HepG2 (cell line): ENCODE data around the gene SERPINA3. TPM values are rescaled to one million over a fixed set of nuclear protein-coding genes. Genes with fewer than 3 reads are reported as not detected.
A peak's percentile ranks its signal among the peaks of the same experiment; 100 is the strongest.

Source experiments
- AGO2 ChIP-seq: fragments of 200-400 bp; formaldehyde crosslinking; optimal IDR thresholded peaks from 2 replicates; pipeline ENCODE3; 2017; ENCODE audit warnings: mild to moderate bottlenecking, low read depth, low read length, moderate library complexity
- CREB1 ChIP-seq, 2 experiments: fragments of 450-650 bp in 1 of 2; IDR thresholded peaks; 2 replicates each; pipeline ENCODE4 v1.6.1; 2016 to 2017; ENCODE audit warnings: control low read depth in 1 of 2, mild to moderate bottlenecking in 1 of 2, missing compliant biosample characterization in 1 of 2, missing genetic modification characterization in 1 of 2
- E2F1 ChIP-seq: sonication (generic); formaldehyde crosslinking; IDR thresholded peaks from 2 replicates; pipeline ENCODE4 v1.5.0; 2020; ENCODE audit warnings: missing genetic modification reagents
- ELF3 ChIP-seq: IDR thresholded peaks from 2 replicates; pipeline ENCODE4 v1.6.1; 2016; ENCODE audit warnings: missing genetic modification reagents, missing compliant biosample characterization
- GLI4 ChIP-seq: sonication (generic); formaldehyde crosslinking; IDR thresholded peaks from 2 replicates; pipeline ENCODE4 v1.5.1; 2020; ENCODE audit warnings: missing genetic modification reagents, mild to moderate bottlenecking, moderate library complexity, borderline replicate concordance
- ISL2 ChIP-seq: sonication (generic); formaldehyde crosslinking; IDR thresholded peaks from 2 replicates; pipeline ENCODE4 v1.5.0; 2020; ENCODE audit warnings: missing genetic modification reagents
- KLF16 ChIP-seq, 2 experiments: sonication (generic) in 1 of 2; formaldehyde crosslinking in 1 of 2; IDR thresholded peaks; 2 replicates each; pipeline versions ENCODE4 v1.6.1 to v1.8.0; 2016 to 2023; ENCODE audit warnings: missing genetic modification reagents in 2 of 2, missing compliant biosample characterization in 1 of 2
- KLF9 ChIP-seq: IDR thresholded peaks from 2 replicates; pipeline ENCODE4 v1.6.1; 2016; ENCODE audit warnings: low read depth
- MLLT10 ChIP-seq: sonication (generic); formaldehyde crosslinking; IDR thresholded peaks from 2 replicates; pipeline ENCODE4 v1.4.0; 2020; ENCODE audit warnings: missing genetic modification reagents
- REPIN1 ChIP-seq: sonication (generic); formaldehyde crosslinking; IDR thresholded peaks from 2 replicates; pipeline ENCODE4 v1.8.0; 2022; ENCODE audit warnings: missing genetic modification reagents, low read depth, mild to moderate bottlenecking, borderline replicate concordance
- WIZ ChIP-seq: sonication (generic); formaldehyde crosslinking; IDR thresholded peaks from 2 replicates; pipeline ENCODE4 v1.5.1; 2020; ENCODE audit warnings: mild to moderate bottlenecking, missing genetic modification reagents
- ZNF264 ChIP-seq: sonication (generic); formaldehyde crosslinking; IDR thresholded peaks from 2 replicates; pipeline ENCODE4 v1.4.0; 2020; ENCODE audit warnings: missing genetic modification reagents
- ZNF326 ChIP-seq: sonication (generic); formaldehyde crosslinking; IDR thresholded peaks from 2 replicates; pipeline ENCODE4 v1.4.0; 2020; ENCODE audit warnings: missing genetic modification reagents, borderline replicate concordance
- ZNF33B ChIP-seq: sonication (generic); formaldehyde crosslinking; IDR thresholded peaks from 2 replicates; pipeline ENCODE4 v1.5.1; 2020; ENCODE audit warnings: mild to moderate bottlenecking, missing genetic modification reagents
- ZNF598 ChIP-seq: sonication (generic); formaldehyde crosslinking; IDR thresholded peaks from 2 replicates; pipeline ENCODE4 v1.5.1; 2020; ENCODE audit warnings: mild to moderate bottlenecking, missing genetic modification reagents, borderline replicate concordance
- ZNF761 ChIP-seq: sonication (generic); formaldehyde crosslinking; conservative IDR thresholded peaks from 2 replicates; pipeline ENCODE4 v1.4.0; 2020; ENCODE audit warnings: mild to moderate bottlenecking, missing genetic modification reagents
- ZNF782 ChIP-seq: sonication (generic); formaldehyde crosslinking; IDR thresholded peaks from 2 replicates; pipeline ENCODE4 v1.4.0; 2020; ENCODE audit warnings: missing genetic modification reagents, mild to moderate bottlenecking, borderline replicate concordance
- polyA plus RNA-seq, 8 experiments: library from polyadenylated mRNA; depleted of rRNA in 3 of 8; stranded (reverse) in 7 of 8; unstranded in 1 of 8; fragments of >200 nt; fragmentation: Illumina TruSeq in 4 of 8; extraction: Trizol in 4 of 8; gene quantifications; 2 replicates each; pipeline versions ENCODE4 v1.2.1 to v1.2.3, GENCODE V29; 2011 to 2016; ENCODE audit warnings: low read depth in 4 of 8, missing spikeins in 1 of 8, mixed read lengths in 1 of 8; ENCODE audit not compliant: insufficient read depth in 1 of 8
- total RNA-seq, 5 experiments: library from RNA; depleted of rRNA; stranded (reverse); fragments of >200 nt; fragmentation: Illumina TruSeq; extraction: Trizol; gene quantifications; 2 replicates each; pipeline ENCODE4 v1.2.3, GENCODE V29; 2016; ENCODE audit warnings: low read depth in 1 of 5
- TF ChIP-seq, protein P1 (sequence below), 2 experiments: sonication (generic) in 1 of 2; formaldehyde crosslinking in 1 of 2; IDR thresholded peaks; 2 replicates each; pipeline versions ENCODE4 v1.4.0 to v1.6.1; 2016 to 2020; ENCODE audit warnings: borderline replicate concordance in 1 of 2, low read depth in 1 of 2, mild to moderate bottlenecking in 1 of 2, missing genetic modification reagents in 1 of 2
- TF ChIP-seq, protein P2 (sequence below): sonication (generic); formaldehyde crosslinking; IDR thresholded peaks from 2 replicates; pipeline ENCODE4 v1.5.1; 2020; ENCODE audit warnings: missing genetic modification reagents, mild to moderate bottlenecking, borderline replicate concordance

Gene SERPINA3
- total and polyA plus RNA-seq, 2 of the 13 experiments (the other 11 are each of a cell fraction or from before 2014, with no cell fraction given), result 825 to 2,200 TPM

DNA sequence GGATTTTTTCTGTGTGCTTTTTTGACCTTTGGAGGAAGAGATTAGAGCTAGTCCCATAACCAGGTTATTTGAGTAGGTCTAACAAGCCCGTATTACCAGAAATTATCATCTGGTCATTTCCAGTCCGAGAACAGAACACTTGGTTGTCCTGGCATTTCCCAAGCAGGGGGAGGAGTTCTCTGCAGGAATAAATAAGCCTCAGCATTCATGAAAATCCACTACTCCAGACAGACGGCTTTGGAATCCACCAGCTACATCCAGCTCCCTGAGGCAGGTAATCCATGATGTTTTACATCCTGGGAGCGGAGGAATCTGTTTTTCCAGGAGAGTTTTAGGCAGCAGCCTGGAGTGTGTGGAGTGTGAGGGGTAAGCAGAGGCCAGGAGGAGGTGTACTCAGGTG, at the start of gene SERPINA3 (continued):
- TF ChIP-seq ISL2 (CRISPR knock-in tag) (peak; percentile 63), ZNF33B (no peak), MLLT10 (CRISPR knock-in tag) (no peak), ZNF782 (CRISPR knock-in tag) (no peak), ZNF598 (CRISPR knock-in tag) (no peak), ZNF264 (no peak), CREB1 (IDR thresholded peaks at IDR 0.05) (no peak), CREB1 (CRISPR knock-in tag; IDR thresholded peaks at IDR 0.05) (peak; percentile 47; the same call in 1 of the 2 replicates), REPIN1 (CRISPR knock-in tag) (no peak), KLF9 (CRISPR knock-in tag) (no peak), WIZ (CRISPR knock-in tag) (no peak), KLF16 (CRISPR knock-in tag; IDR thresholded peaks at IDR 0.05) (peak in 1 of 2 experiments; percentile 30; a peak in 1 of 4 replicates), E2F1 (CRISPR knock-in tag) (no peak), ELF3 (CRISPR knock-in tag) (0 out of 2 replicates have a peak, but pooled peaks have one; percentile 25), ZNF326 (no peak), AGO2 (no peak), ZNF761 (CRISPR knock-in tag) (no peak), GLI4 (CRISPR knock-in tag) (no peak)
- TF ChIP-seq, protein P1, sequence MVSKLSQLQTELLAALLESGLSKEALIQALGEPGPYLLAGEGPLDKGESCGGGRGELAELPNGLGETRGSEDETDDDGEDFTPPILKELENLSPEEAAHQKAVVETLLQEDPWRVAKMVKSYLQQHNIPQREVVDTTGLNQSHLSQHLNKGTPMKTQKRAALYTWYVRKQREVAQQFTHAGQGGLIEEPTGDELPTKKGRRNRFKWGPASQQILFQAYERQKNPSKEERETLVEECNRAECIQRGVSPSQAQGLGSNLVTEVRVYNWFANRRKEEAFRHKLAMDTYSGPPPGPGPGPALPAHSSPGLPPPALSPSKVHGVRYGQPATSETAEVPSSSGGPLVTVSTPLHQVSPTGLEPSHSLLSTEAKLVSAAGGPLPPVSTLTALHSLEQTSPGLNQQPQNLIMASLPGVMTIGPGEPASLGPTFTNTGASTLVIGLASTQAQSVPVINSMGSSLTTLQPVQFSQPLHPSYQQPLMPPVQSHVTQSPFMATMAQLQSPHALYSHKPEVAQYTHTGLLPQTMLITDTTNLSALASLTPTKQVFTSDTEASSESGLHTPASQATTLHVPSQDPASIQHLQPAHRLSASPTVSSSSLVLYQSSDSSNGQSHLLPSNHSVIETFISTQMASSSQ (IDR thresholded peaks at IDR 0.05; ENCODE audit: low read depth), result no peak
- TF ChIP-seq, protein P1 (CRISPR knock-in tag; IDR thresholded peaks at IDR 0.05; ENCODE audit: borderline replicate concordance), result peak; percentile 68; the same call in 1 of the 2 replicates
- TF ChIP-seq, protein P2, sequence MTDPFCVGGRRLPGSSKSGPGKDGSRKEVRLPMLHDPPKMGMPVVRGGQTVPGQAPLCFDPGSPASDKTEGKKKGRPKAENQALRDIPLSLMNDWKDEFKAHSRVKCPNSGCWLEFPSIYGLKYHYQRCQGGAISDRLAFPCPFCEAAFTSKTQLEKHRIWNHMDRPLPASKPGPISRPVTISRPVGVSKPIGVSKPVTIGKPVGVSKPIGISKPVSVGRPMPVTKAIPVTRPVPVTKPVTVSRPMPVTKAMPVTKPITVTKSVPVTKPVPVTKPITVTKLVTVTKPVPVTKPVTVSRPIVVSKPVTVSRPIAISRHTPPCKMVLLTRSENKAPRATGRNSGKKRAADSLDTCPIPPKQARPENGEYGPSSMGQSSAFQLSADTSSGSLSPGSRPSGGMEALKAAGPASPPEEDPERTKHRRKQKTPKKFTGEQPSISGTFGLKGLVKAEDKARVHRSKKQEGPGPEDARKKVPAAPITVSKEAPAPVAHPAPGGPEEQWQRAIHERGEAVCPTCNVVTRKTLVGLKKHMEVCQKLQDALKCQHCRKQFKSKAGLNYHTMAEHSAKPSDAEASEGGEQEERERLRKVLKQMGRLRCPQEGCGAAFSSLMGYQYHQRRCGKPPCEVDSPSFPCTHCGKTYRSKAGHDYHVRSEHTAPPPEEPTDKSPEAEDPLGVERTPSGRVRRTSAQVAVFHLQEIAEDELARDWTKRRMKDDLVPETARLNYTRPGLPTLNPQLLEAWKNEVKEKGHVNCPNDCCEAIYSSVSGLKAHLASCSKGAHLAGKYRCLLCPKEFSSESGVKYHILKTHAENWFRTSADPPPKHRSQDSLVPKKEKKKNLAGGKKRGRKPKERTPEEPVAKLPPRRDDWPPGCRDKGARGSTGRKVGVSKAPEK (CRISPR knock-in tag), result no peak
